Skeletal muscle cell (primary cell): ENCODE measurements around the gene CTNNA2.

Experiments
- DNase-seq: peaks from one replicate; pipeline ENCODE4 v3.0.0-alpha.2; 2010; ENCODE audit warnings: low read depth
- H3K4me3 ChIP-seq: 2 replicates; pipeline ENCODE4 v1.5.1; 2011; ENCODE audit warnings: low read depth, mild to moderate bottlenecking, control low read depth, low read length, moderate library complexity

The CTNNA2 gene

DNA sequence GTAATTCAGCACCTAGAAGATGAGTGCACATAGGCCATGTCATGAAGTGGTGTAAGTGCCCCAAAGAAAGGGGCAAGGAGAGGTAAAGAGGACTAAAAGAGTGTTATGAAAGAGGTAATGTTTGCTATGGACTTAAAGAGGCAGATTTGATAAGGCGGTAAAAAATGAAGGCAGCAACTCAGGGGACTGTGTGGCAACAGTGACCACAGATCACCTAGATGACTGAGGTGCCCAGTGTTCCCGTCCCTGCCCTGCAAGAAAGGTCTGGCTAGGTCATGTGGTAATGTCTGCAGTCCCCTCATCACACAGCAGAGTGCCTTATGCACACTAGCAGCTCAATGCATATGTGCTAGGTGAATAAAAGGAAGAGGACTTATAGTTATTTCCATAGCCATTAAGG lies 434.9 kb downstream of the CTNNA2 start:
- H3K4me3 ChIP-seq: no peak overlapping the region
- no peak for DNase-seq

DNA sequence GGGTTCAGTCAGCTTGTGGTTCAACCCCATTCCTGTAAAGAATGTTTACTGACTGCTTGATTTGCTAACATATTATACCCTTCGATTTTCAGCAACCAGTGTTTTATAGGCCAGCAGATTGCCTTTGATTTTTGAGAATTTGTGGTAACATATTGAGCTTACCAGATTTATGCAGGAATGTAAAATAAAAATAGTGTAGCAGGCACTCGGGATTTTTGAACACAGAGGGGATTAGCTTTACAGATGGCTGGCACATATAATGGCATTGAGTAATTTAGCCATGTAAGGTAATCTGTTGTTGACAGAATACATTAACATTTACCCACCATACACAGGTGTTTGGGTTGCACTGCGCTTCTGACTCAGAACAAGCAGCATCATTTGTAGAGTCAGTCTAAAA lies 437.7 kb downstream of the CTNNA2 start:
- no peak for DNase-seq
- H3K4me3 ChIP-seq: no peak overlapping the region

DNA sequence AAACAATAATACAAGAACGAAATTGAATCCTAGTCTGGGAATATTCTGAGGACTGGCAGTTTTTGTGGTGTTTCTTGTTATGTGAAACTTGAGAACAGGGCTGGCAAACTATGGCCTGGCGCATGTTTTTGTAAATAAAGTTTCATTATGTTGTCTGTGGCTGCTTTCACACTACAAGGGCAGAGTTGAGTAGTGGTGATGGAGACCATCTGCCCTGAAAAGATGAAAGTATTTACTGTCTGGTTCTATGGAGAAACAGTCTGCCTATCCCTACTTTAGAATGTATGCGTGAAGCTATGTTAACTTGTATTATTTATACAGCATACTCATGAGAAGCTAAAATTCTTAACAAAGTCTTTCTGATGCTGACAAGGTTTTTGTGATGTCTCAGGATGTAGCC lies 439.8 kb downstream of the CTNNA2 start:
- no peak overlapping the region for H3K4me3 ChIP-seq
- DNase-seq: no peak

DNA sequence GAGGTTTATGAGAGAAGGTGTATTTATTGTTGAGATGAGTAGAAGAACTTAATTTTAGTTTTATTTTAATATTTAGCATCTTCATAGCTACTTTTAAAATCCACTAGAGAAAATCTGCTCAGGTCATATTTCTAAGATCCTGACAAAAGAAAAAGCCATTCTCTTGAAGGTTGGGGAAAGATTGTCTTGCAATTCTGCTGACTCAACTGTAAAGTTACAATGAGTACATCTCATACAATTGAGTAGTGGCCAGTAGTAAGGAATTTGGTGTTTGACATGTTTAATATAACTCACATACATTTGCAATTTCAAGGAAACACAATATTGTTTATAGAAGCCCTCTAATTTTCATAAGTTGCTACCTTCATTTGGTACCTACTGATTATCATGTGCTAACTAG lies 447.2 kb downstream of the CTNNA2 start:
- no peak overlapping the region for H3K4me3 ChIP-seq
- no peak for DNase-seq

DNA sequence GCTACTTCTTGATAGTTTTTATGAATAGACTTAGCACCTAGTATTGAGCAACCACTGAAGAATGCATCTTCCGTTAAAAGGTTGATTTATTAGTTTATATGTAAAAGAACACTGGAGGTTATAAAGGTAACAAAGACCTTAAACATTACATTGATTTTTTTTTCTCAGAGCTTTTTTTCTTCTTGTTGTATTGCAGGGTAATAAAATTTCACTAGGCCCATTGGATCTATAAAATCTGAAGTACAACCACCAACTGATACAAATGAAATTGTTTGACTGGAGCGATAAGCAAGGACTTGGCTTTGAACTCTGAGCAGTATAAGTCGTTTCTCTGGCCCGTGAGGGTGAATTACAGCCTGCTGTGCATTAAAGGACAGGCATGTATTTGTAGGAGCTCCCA lies 447.7 kb downstream of the CTNNA2 start:
- no peak for DNase-seq
- no peak overlapping the region for H3K4me3 ChIP-seq

DNA sequence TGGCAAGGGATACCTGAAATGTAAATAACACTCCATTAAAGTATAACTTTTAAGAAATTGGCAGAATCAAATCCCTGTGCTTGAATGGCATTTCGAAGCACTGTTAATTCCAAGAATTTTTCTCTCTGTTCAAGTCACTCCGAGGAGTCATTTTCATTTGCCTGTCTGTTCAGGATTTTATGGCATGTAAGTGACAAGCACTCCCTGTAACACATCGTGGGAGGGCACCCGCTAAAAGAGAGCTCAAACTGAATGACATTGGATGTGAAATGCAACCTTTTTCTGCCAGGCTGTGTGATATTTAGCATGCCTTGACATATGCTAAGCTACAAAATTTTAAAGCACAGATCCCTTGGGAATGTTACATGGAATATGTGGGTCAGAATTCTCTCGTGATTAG lies 452.1 kb downstream of the CTNNA2 start:
- no peak overlapping the region for H3K4me3 ChIP-seq
- DNase-seq: no peak

DNA sequence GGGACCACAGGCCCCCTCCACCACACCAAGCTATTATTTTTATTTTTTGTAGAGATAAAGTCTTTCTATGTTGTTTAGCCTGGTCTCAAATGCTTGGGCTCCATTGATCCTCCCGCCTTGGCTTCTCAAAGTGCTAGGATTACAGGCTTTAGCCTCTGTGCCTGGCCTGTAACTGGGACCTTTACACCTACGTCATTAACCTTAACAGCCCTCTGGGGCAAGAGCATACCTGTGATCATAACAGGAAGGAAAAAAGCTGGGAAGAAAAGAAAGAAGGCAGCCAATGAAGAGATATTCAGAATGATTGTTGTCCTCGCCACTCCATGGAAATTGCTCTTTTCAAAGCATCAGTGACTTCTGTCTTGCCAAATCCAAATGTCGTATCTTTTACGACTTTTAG lies 453.5 kb downstream of the CTNNA2 start:
- no peak for DNase-seq
- H3K4me3 ChIP-seq: no peak overlapping the region

DNA sequence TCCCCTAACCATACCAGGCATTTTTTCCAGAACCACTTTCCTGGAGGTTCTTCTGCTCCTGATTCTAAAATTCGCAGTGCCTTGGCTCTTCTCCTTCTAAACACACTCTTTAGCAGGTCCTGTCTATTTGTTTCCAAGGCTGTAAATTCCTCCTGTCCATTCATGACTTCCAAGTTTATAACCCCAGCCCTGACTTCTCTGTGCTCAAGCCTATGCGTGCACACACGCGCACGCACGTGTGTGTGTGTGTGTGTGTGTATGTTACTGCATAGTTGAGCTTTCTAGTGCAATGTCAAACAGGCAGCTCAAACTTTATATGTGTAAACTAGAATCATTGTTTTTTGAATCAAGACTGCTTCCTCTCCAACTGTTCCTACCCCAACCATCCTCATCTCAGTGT lies 454.0 kb downstream of the CTNNA2 start:
- DNase-seq: no peak
- H3K4me3 ChIP-seq: no peak overlapping the region

DNA sequence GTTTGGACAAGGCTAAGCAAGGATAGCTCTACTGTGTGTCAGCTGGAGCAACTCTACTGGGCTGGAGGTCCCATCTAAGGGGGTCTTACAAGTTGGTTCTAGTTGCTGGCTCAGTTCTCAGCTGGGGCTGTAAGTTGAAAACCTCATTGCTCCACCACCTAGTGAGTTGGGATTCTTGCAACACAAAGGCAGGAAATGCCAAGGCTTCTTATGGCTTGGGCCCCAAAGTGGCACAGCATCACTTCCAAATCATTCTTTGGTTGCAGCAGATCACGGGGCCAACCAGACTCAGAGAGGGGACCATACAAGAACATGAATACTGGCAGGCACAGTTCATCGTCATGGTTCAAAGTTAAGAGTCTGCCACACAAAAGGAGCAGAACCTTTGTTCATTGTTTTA lies 459.0 kb downstream of the CTNNA2 start:
- no peak overlapping the region for H3K4me3 ChIP-seq
- no peak for DNase-seq

DNA sequence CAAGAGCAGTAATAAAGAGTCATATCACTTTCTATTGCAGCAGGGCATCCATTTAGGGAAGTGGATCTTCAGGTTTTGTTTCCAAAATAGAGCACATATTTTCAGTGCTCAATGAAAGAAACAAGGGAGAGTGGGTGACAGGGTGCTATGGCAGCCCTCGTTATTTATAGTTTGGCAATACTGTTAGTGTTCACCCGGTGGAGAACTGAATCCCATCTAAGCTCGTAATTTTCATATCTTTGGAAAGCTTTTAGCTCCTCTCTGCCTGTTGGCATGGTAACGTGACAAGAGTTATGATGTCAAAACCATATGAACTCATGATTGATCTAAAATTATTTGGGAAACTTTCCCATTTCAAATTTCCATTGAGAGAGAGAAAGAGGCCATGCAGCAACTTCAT lies 459.8 kb downstream of the CTNNA2 start:
- DNase-seq: no peak
- no peak overlapping the region for H3K4me3 ChIP-seq

DNA sequence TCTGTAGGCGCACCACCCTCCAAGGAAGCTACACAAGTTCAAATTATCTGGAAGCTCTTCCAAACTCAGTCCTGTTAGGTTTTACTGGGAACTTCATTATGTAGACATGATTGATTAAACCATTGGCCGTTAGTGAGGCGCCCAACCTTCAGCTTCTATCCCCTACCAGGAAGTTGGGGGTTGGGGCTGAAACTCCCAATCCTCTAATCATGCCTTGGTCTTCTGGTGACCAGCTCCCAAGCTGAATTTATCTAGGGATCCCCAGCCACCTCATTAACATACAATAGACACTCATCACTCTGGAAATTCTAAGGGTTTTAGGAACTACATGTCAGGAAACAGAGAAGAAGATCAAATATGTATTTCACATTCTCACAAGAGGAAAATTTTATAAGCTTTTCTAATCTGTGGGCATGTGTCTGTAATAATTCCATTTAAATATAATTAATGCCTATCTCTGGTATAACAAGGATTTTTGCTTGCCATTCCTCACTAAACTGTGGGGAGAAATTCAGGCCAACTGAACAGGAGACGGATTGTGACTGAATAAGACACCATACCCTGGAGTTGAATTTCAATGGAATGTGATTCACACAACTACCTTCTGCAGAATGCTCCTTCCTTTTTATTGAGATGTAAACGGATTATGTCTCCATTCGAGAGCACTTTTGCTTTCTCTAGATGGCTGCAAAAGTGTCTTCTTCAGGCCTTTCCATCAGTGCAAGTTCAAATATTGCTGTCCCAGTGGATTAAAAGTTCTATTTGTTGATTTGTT lies 463.1 kb downstream of the CTNNA2 start:
- DNase-seq: no peak
- no peak overlapping the region for H3K4me3 ChIP-seq

DNA sequence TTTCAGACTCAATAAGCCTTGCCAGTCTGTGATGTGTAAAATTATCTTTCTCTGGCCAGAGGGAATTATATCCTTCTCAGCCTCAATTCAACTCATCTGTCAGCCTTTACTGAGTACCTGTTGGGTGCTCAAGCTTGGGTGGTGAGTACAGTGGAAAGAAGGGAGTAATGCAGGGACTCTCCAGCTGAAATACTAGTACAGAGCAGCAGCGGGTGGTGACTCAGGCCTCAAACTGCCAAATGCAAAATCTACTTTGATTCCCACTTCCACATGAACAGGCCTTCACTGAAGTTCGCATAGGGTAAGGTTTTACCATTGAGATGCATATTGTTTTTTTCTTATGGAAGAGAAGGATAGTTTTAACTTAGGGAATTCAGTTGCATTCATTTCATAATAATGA lies 464.9 kb downstream of the CTNNA2 start:
- DNase-seq: no peak
- H3K4me3 ChIP-seq: no peak overlapping the region

DNA sequence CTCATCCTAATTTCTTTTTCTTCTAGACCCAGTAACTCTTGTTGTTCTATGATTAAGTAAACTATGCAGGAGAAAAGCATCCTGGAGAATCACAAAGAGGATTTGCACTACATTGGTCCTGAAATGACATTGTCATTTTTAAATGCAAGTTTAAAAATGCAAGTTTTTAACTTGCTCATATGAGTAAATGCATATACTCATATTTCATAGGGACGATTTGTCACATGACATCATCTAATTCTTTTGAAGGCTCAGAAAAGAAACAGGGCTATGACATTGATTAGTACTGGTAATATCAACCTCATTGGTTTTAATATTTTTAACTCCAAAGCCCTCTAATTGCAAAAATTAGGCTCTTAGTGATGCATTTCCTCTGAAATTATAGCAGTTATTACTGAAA lies 467.3 kb downstream of the CTNNA2 start:
- no peak for DNase-seq

DNA sequence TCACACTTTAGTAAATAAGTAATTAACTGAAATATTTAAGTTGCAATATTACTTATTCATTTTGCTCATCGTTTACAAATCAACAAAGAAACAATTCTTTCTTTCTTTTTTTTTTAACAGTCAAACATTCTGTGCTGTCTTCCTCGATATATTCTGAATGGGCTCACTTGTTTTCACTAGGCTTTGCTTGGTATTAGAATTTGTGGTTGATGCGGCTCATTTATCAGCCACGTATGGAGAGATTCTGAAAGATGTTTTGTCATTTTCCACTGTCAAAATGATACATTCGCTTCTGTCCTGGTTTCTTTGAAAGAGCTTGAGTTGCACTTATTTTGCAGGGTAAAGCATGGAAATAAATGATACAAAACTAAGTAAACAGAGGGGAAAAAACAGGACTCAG lies 468.0 kb downstream of the CTNNA2 start:
- DNase-seq: no peak
- H3K4me3 ChIP-seq: no peak overlapping the region

More for the DNA sequence above, 467.3 kb downstream of the CTNNA2 start:
- no peak overlapping the region for H3K4me3 ChIP-seq

DNA sequence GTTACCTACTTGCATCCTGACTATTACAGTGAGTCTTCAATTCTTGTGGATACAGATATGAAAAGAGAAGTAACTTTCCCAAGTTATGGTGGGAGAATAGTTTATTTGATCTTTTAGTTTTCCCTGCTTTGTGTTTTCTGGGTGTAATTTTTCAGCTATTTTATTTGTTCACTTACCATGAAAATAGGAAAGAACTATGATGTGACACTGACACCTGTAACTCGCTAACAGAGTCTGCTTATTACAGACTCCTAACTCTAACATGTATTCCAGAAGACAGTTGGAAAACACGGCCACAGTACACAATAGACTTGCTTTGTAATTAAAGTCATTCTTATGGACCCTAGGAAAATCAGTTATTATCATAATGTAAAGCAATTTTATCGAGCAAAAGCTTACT lies 468.5 kb downstream of the CTNNA2 start:
- no peak overlapping the region for H3K4me3 ChIP-seq
- no peak for DNase-seq

DNA sequence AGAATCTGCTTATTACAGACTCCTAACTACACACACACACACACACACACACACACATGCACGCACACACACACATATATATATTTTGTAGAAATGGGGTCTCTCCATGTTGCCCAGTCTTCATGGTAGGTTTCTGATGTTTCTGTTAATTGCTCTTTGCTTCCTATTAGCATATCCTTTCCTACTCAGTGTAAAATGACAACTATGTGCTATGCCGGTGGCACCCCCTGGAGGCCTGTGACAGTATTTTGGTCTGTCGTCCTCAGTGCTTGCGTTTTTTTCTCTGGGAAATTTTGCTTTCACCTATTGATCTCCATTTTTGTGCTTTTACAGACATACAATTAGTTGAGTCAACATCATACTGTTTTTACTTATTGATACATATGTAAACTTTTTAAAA lies 469.6 kb downstream of the CTNNA2 start:
- DNase-seq: no peak
- no peak overlapping the region for H3K4me3 ChIP-seq

DNA sequence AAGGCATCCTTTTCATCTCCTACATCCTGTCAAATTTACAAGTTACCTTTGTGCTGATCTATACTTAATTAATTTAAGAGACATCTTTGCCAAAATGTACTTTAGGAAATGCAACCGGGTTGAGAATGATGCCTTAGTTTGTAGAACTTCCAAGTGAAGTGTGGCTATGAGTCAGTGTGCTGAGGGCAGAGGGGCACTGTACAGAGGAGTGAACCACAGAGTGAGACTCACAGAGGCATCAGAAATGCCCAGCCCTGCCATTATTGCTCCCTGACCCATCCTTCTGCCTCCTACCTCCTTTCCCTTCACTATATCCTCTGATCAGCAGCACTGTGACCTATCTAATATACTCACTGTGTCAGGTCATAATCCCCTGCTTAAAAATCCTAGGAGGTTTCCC lies 471.6 kb downstream of the CTNNA2 start:
- no peak for DNase-seq
- no peak overlapping the region for H3K4me3 ChIP-seq

DNA sequence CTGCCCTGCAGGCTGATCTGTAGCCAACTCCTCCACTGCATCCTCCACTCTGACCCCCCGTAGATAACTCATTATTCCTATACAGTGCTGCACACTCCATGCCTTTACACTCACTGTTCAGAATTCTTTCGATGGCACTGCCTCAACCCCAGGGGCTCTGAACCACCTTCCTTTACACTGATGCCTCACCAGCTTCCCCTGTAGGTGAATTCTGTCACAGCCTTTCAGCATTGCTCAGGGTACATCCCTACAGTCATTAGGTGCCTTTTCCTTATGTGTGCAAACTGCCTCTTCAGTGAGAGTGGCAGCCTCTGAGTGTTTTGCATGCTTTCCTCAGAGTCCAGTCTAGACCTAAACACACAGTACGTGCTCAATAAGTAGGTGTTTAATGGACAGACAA lies 472.3 kb downstream of the CTNNA2 start:
- no peak for DNase-seq
- no peak overlapping the region for H3K4me3 ChIP-seq

DNA sequence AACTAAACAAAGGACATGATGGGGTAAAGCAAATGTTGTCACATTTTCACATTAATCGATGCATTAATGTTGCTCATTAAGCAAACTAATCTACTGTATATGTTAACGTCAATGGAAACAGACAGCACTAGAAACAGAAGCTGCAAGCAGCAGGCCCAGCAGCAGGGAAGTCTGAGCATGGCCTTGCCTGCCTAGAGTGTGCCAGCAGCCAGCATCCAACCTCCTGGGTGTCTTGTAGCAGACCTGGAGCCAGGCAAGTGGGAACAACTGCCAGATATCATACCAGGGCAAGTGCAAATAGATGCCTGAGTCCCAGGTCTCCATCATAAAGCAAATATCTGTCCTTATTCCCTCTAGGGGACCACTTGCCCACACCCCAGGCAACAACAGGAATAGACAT lies 472.7 kb downstream of the CTNNA2 start:
- DNase-seq: no peak
- H3K4me3 ChIP-seq: no peak overlapping the region

DNA sequence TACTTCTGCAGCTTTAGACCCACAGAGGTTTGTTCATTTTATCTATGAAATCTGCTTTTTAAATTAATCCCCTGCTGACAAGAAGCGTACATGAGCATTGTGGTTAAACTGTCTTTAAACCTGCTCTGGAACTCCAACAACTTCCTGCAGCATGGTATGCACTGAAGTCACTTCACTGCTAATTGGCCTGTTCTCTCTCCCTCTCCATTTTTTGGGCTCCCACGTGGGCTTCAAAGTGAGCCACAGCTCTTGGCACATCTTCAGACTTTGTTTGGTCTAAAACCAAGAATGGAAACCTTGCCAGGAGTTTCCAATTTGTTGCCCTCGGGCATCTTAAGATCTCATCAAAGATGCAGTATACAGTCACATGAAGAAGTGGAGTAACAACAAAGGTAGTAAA lies 480.3 kb downstream of the CTNNA2 start:
- H3K4me3 ChIP-seq: no peak overlapping the region
- DNase-seq: no peak

DNA sequence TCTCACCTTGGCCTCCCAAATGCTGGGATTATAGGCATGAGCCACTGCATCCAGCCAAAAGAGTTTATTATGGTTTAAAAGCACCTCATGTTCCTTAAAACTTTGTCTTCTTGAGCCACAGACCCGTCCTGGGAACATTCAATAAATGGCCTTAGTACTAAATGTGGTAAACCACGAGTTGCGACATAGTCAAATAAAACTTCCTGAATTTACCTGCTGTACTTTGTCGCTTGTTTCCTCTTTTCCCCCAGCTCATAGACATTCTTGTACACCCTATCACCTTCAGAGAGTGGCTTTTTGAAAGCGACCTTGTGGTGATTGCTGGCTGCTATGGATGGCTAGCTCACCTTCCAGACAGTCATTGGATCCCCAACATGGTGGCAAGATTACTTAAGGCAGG lies 481.3 kb downstream of the CTNNA2 start:
- H3K4me3 ChIP-seq: no peak overlapping the region
- DNase-seq: no peak

DNA sequence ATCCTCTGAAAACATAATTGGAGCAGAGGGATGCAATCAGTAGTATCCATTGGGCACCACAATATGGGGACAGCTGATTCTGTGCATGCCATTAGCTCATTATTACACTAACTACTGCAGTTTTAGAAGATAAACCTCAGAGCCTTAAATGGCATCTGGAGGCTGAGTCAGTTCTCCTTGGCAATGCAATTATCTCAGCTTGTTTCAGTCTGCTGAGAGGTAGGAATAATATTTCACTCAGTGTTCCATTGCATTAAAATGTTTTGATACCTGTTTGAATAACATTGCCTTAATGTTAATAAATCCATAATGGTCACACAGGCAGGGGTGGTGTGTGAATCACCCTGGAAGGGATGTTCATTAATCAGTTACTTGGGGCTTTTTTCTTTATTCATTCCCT lies 482.1 kb downstream of the CTNNA2 start:
- DNase-seq: no peak

More for the DNA sequence above, 482.1 kb downstream of the CTNNA2 start:
- H3K4me3 ChIP-seq: no peak overlapping the region
